ENCODE measurements around the gene FCHO1.

The FCHO1 gene

DNA sequence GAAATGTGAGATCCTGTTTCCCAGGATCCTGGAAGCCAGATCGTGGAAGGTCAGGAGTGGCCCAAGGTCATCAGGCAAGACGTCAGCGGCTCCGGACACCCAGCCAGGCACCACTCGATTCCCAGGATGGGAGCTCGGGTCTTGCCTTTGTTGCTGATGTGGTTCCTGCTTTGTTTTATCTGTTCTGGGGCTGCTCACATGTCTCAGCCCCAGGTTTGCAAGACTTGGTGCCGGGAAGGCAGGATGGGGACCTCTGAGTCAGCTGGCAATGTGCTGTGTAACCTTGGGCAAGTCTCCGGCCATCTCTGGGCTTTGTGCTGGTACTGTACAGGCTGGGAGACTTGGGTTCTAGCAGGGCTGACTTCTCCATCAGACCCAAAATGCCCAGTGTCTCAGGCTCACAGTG lies 1.4 kb upstream of the FCHO1 start:
- Histone ChIP-seq H3K4me1 (ENCODE audit: control insufficient read depth, insufficient read depth, low read length, poor library complexity, severe bottlenecking) (peaks cover 44% of the 10 kb centered on the region), H3K27ac (ENCODE audit: insufficient read depth, low read length, poor library complexity, severe bottlenecking) (peak overlapping the region; percentile 53)

DNA sequence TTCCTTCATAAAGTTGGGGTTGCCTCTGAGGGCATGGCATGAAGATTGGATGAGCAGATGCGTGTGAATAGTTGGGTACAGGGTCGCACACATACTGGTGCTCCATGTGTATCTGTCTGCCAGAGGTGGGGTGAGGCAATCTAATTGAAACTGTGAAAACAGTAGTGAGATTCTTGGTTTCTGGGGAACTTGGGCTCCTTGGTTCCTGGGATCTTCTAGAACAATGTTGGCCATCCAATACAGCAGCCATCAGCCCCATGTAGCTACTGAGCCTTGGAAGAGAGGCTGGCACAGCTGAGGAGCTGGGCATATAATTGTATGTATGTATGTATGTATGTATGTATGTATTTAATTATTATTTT lies 616 bp downstream of the FCHO1 start:
- H3K27me3 ChIP-seq (replicated peaks; ENCODE audit: control insufficient read depth, insufficient read depth, low read length, poor library complexity, severe bottlenecking), result no peaks in the 10 kb centered on the region
- H3K36me3 ChIP-seq (ENCODE audit: control insufficient read depth, insufficient read depth, low read length), result peaks cover 29% of the 10 kb centered on the region
- peaks cover 55% of the 10 kb centered on the region for H3K4me1 ChIP-seq (ENCODE audit: control insufficient read depth, insufficient read depth, low read length, poor library complexity, severe bottlenecking)
- DNase-seq, result no peak
- no peaks in the 10 kb centered on the region for H3K9me3 ChIP-seq (ENCODE audit: control insufficient read depth, low read length)
- H3K4me3 ChIP-seq (ENCODE audit: insufficient read depth, low read depth, low read length, poor library complexity, severe bottlenecking), result peak overlapping the region; percentile 56
- peak overlapping the region; percentile 85 for H3K27ac ChIP-seq (ENCODE audit: insufficient read depth, low read length, poor library complexity, severe bottlenecking)

More for the DNA sequence above, 1.4 kb upstream of the FCHO1 start:
- H3K4me3 ChIP-seq (ENCODE audit: insufficient read depth, low read depth, low read length, poor library complexity, severe bottlenecking), result peak overlapping the region; percentile 56
- H3K9me3 ChIP-seq (ENCODE audit: control insufficient read depth, low read length), result no peaks in the 10 kb centered on the region
- H3K27me3 ChIP-seq (replicated peaks; ENCODE audit: control insufficient read depth, insufficient read depth, low read length, poor library complexity, severe bottlenecking), result no peaks in the 10 kb centered on the region
- DNase-seq, result no peak
- peaks cover 11% of the 10 kb centered on the region for H3K36me3 ChIP-seq (ENCODE audit: control insufficient read depth, insufficient read depth, low read length)

DNA sequence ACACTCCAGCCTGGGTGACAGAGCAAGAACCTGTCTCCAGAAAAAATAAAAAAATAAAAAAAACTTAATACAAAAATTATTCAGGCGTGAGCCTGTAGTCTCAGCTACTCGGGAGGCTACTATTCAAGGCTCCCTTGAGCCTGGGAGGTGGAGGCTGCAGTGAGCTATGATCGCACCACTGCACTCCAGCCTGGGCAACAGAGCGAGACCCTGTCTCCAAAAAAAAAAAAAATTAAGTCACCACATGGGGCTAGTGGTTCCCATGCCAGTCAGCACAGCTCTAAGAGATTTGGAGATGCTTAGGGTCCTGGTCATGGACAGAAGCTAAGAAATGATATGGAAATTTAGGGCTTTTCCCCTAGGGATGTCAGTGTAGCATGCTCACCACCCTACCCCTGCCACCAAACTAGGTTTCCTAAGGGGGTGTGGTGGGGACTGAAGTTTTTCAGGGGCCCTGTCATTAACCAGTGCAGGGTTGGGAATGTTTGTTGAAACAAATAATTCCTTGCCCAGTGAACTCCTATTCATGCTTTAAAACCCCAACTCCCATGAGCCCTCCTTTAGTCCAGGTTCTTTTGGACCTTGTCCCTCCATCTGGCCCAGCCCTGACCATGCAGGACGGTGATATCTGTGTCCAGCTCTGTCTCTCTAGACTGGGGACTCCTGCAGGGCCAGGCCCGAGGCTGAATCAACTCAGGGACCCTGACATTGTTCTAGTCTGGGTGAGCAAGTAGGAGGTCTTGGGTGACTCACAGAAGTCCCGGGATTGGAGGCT lies 1.8 kb downstream of the FCHO1 start:
- no peaks in the 10 kb centered on the region for H3K27me3 ChIP-seq (replicated peaks; ENCODE audit: control insufficient read depth, insufficient read depth, low read length, poor library complexity, severe bottlenecking)
- peaks cover 52% of the 10 kb centered on the region for H3K4me1 ChIP-seq (ENCODE audit: control insufficient read depth, insufficient read depth, low read length, poor library complexity, severe bottlenecking)

DNA sequence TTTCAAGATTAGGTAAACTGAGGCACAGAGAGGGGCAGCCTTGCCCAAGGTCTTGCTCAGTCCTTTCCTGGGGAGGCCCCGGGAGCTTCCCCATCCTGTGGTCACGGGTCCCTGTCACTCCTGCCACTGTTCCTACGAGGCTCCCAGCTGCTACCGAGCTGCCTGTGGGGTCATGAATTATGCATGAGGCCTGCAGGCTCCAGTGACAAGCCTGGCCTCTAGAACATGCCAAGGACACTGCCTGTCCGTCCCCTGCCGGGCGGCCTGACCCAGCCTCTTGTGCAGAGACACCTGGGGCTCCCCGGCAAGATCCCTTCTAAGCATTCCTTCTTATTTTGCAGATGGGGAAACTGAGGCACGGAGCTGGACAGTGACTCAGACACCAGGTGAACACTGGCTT lies 2.7 kb downstream of the FCHO1 start:
- H3K4me3 ChIP-seq (ENCODE audit: insufficient read depth, low read depth, low read length, poor library complexity, severe bottlenecking), result no peak overlapping the region
- no peak overlapping the region for H3K27ac ChIP-seq (ENCODE audit: insufficient read depth, low read length, poor library complexity, severe bottlenecking)
- DNase-seq, result no peak
- H3K36me3 ChIP-seq (ENCODE audit: control insufficient read depth, insufficient read depth, low read length), result peaks cover 37% of the 10 kb centered on the region
- H3K27me3 ChIP-seq (replicated peaks; ENCODE audit: control insufficient read depth, insufficient read depth, low read length, poor library complexity, severe bottlenecking), result no peaks in the 10 kb centered on the region
- peaks cover 44% of the 10 kb centered on the region for H3K4me1 ChIP-seq (ENCODE audit: control insufficient read depth, insufficient read depth, low read length, poor library complexity, severe bottlenecking)
- H3K9me3 ChIP-seq (ENCODE audit: control insufficient read depth, low read length), result no peaks in the 10 kb centered on the region

More for the DNA sequence above, 1.8 kb downstream of the FCHO1 start:
- Histone ChIP-seq H3K27ac (ENCODE audit: insufficient read depth, low read length, poor library complexity, severe bottlenecking) (no peak overlapping the region), H3K9me3 (ENCODE audit: control insufficient read depth, low read length) (no peaks in the 10 kb centered on the region), H3K4me3 (ENCODE audit: insufficient read depth, low read depth, low read length, poor library complexity, severe bottlenecking) (no peak overlapping the region), H3K36me3 (ENCODE audit: control insufficient read depth, insufficient read depth, low read length) (peaks cover 34% of the 10 kb centered on the region)
- DNase-seq, result no peak

DNA sequence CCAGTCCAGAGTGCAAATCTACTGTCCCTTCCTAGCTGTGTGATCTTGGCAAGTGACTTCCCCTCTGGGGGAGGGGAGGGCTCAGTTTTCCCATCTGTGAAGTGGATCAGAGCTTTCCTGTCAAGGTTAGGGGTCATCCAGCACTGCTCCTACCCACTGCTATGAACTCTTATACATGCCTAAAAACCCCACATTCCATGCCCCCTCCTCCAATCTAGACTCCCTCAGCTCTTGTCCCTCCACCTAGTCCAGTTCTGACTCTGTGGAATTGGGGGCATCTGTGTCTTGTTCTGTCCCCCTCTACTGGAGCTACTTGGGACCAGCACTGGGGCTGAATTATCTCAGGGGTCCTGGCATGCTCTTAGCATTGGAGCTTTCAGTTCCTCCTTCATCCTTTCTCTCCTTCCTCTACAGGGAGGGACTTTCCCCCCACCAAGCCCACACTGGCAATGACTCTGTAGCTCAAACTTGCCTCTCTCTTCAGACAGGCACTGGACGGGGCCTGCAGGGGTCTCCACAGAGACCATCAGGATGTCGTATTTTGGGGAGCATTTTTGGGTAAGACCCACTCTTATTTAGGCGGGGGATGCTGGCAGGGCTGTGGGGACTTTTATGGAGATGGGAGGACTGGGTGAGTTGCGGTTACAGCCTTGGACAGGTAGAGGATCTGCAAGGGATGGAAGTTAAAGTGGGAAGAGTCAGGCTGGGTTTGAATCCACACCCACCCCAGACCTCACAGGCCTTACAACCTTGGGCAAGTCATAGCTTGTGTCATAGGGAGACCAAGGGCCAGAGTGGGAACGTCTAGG lies 3.6 kb downstream of the FCHO1 start:
- no peak overlapping the region for H3K4me3 ChIP-seq (ENCODE audit: insufficient read depth, low read depth, low read length, poor library complexity, severe bottlenecking)
- H3K27ac ChIP-seq (ENCODE audit: insufficient read depth, low read length, poor library complexity, severe bottlenecking), result no peak overlapping the region
- H3K27me3 ChIP-seq (replicated peaks; ENCODE audit: control insufficient read depth, insufficient read depth, low read length, poor library complexity, severe bottlenecking), result no peaks in the 10 kb centered on the region
- DNase-seq, result no peak
- peaks cover 37% of the 10 kb centered on the region for H3K36me3 ChIP-seq (ENCODE audit: control insufficient read depth, insufficient read depth, low read length)
- H3K9me3 ChIP-seq (ENCODE audit: control insufficient read depth, low read length), result no peaks in the 10 kb centered on the region
- peaks cover 35% of the 10 kb centered on the region for H3K4me1 ChIP-seq (ENCODE audit: control insufficient read depth, insufficient read depth, low read length, poor library complexity, severe bottlenecking)

DNA sequence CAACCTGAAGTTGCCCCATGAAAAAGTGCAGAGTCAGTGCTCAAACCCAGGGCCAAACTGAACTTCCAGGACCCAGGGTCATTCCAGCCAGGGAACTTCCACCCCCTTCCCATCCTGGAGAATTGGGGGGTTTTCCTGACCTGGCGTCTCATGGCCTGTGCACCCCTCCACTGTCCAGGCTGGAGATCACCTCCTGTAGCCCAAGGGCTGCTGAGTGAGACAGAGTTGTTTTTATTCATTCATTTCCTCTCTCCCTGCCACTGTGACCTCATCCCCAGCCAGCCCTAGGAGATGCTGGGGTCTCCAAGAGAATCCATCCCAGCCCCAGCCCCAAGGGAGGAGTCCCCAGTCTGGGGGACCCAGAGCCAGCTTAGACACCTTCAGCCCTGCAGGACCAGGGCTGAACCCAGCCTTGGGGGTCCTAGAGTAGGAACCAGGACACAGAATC lies 4.2 kb downstream of the FCHO1 start:
- H3K27ac ChIP-seq (ENCODE audit: insufficient read depth, low read length, poor library complexity, severe bottlenecking), result peak overlapping the region; percentile 34
- H3K27me3 ChIP-seq (replicated peaks; ENCODE audit: control insufficient read depth, insufficient read depth, low read length, poor library complexity, severe bottlenecking), result no peaks in the 10 kb centered on the region
- no peaks in the 10 kb centered on the region for H3K9me3 ChIP-seq (ENCODE audit: control insufficient read depth, low read length)
- no peak for DNase-seq
- peaks cover 32% of the 10 kb centered on the region for H3K4me1 ChIP-seq (ENCODE audit: control insufficient read depth, insufficient read depth, low read length, poor library complexity, severe bottlenecking)
- peaks cover 37% of the 10 kb centered on the region for H3K36me3 ChIP-seq (ENCODE audit: control insufficient read depth, insufficient read depth, low read length)
- no peak overlapping the region for H3K4me3 ChIP-seq (ENCODE audit: insufficient read depth, low read depth, low read length, poor library complexity, severe bottlenecking)

DNA sequence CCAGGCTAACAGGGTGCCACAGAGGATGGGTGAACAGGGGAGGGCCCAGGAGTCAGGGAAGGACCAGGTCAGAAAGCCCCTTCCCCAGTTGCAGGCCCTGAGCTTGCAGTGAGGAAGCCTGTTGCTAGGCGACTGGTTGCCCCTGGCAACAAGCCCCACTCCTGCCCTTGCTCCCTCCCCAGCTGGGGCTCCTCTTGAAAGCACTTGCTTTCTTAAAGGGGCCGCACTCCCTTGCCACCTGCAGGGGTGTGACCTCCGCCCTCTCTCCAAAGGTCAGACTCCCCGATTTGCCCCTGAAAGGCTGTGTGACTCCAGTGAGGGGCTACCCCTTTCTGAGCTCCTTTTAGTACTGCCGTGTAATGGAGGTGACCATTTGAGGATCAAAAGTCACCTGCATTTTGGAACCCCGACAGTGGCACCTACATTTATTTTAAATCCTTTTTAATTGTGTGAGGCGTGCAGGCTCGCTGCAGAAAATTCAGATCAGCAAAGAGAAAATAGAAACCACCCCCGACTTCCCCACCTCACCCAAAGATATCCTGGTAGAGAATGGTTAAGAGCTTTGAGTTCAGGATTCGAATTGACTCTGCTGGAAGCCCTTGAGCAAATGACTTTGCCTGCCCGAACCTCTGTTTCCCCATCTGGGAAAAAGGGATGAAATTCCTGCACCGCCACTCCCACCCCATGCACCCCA lies 4.8 kb downstream of the FCHO1 start:
- H3K4me3 ChIP-seq (ENCODE audit: insufficient read depth, low read depth, low read length, poor library complexity, severe bottlenecking), result no peak overlapping the region
- peak overlapping the region; percentile 34 for H3K27ac ChIP-seq (ENCODE audit: insufficient read depth, low read length, poor library complexity, severe bottlenecking)
- H3K27me3 ChIP-seq (replicated peaks; ENCODE audit: control insufficient read depth, insufficient read depth, low read length, poor library complexity, severe bottlenecking), result no peaks in the 10 kb centered on the region
- peaks cover 30% of the 10 kb centered on the region for H3K4me1 ChIP-seq (ENCODE audit: control insufficient read depth, insufficient read depth, low read length, poor library complexity, severe bottlenecking)
- H3K9me3 ChIP-seq (ENCODE audit: control insufficient read depth, low read length), result no peaks in the 10 kb centered on the region
- H3K36me3 ChIP-seq (ENCODE audit: control insufficient read depth, insufficient read depth, low read length), result peaks cover 37% of the 10 kb centered on the region
- peak in 1 of 3 donors; percentile 26 for DNase-seq

DNA sequence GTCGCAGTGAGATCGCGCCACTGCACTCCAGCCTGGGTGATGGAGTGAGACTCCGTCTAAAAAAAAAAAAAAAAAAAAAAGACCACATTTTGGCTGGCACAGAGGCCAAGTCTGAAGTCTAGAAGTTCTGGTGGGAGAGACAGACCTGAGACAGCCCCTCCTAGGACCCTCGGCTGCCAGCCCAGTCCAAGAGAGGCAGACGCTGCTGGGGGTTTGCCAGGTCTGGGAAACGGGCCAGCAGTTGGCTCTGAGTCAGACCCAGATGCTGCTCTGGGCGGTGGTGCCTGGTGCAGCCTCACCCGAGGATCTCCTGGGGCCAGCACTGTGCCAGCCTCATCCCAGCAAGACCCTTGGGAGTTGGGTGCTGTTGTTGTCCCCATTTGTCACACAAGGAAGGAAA lies 5.8 kb downstream of the FCHO1 start:
- Histone ChIP-seq H3K27ac (ENCODE audit: insufficient read depth, low read length, poor library complexity, severe bottlenecking) (no peak overlapping the region), H3K27me3 (replicated peaks; ENCODE audit: control insufficient read depth, insufficient read depth, low read length, poor library complexity, severe bottlenecking) (no peaks in the 10 kb centered on the region), H3K36me3 (ENCODE audit: control insufficient read depth, insufficient read depth, low read length) (peaks cover 37% of the 10 kb centered on the region), H3K4me3 (ENCODE audit: insufficient read depth, low read depth, low read length, poor library complexity, severe bottlenecking) (no peak overlapping the region), H3K4me1 (ENCODE audit: control insufficient read depth, insufficient read depth, low read length, poor library complexity, severe bottlenecking) (peaks cover 22% of the 10 kb centered on the region), H3K9me3 (ENCODE audit: control insufficient read depth, low read length) (no peaks in the 10 kb centered on the region)
- no peak for DNase-seq

DNA sequence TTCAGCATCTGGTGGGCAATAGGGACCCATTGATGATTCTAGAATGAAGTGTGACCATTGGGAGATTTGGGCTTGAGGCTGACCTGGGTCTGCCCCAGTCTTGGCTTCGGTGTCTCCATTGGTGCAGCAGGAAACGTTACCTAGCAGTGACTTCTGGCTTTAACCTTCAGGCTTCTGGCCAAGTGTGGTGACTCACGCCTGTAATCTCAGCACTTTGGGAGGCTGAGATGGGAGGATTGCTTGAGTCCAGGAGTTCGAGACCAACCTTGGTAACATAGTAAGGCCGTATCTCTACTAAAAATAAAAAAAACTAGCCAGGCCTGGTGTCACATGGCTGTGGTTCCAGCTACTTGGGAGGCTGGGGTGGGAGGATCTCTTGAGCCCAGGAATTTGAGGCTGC lies 7.2 kb downstream of the FCHO1 start:
- no peak overlapping the region for H3K27ac ChIP-seq (ENCODE audit: insufficient read depth, low read length, poor library complexity, severe bottlenecking)
- no peaks in the 10 kb centered on the region for H3K27me3 ChIP-seq (replicated peaks; ENCODE audit: control insufficient read depth, insufficient read depth, low read length, poor library complexity, severe bottlenecking)
- DNase-seq, result no peak
- peaks cover 45% of the 10 kb centered on the region for H3K36me3 ChIP-seq (ENCODE audit: control insufficient read depth, insufficient read depth, low read length)
- no peaks in the 10 kb centered on the region for H3K9me3 ChIP-seq (ENCODE audit: control insufficient read depth, low read length)
- no peak overlapping the region for H3K4me3 ChIP-seq (ENCODE audit: insufficient read depth, low read depth, low read length, poor library complexity, severe bottlenecking)
- H3K4me1 ChIP-seq (ENCODE audit: control insufficient read depth, insufficient read depth, low read length, poor library complexity, severe bottlenecking), result peaks cover 16% of the 10 kb centered on the region
